ENCODE data around the gene FEZF1.

- no peak for TF ChIP-seq CTCF (IDR thresholded peaks at IDR 0.05)
- TF ChIP-seq POLR2A (IDR thresholded peaks at IDR 0.05) = no peak
These were observed 825 bp downstream of the FEZF1 start for GRCh38 chr7:122303531-122304318.
